ENCODE results near the gene SAMHD1. TPM values are rescaled to one million over a fixed set of nuclear protein-coding genes. Genes with fewer than 3 reads are reported as not detected.
A peak's percentile ranks its signal among the peaks of the same experiment; 100 is the strongest.
"Not testable (repeated sequence)": the region's sequence is repeated elsewhere in the genome, so short reads cannot be mapped to it uniquely, and the experiment has no call there.

Gene SAMHD1
- total RNA-seq, 1 experiment from 2014 or later = 12.7 TPM

DNA sequence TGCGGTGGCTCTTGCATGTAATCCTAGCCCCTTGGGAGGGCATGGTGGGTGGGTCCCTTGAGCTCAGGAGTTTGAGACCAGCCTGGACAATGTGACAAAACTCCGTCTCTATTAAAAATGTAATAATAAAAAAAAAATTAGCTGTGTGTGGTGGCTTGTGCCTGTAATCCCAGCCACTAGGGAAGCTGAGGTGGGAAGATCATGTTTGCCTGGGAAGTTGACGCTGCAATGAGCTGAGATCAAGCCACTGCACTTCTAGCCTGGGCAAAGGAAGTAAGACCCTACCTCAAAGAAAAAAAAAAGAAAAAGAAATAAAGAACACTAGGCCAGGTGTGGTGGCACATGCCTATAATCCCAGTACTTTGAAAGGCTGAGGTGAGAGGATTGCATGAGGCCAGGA is 4.5 kb upstream of the SAMHD1 start:
- DNase-seq (ENCODE audit: low read depth) = no peak

DNA sequence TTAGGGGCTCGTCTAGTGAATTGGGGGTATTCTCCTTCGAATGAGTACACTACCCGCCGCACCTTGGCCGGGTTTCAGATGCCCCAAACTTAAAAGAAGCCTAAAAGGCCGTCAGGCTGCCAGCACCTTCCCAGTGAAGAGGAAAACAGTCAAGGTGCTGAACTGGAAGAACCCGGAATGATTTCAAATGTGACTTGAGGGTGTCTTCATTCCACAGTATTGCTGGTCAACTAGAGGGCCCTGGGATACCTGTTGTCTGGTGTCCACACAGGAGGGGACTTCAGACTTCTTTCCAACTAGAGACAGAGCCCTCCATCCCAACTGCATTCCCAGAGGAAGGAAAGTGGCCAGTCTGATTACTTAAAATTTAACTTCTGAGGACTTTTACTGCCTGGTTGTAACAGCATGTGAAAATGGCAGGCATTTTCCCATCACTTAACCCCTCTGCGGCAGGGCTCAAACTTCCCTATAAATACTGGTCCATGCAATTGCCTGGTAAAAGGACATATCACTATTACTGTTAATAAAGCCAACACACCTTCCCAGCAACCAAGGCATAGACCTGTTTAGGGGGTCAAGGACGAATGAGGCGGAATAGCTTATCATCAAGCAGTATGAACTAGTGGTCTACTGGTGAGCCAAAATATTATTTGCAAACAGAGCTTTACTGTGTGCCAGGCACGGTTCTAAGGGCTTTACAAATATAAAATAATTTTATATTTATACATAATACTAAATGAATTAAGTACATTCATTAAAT is 651 bp upstream of the SAMHD1 start:
- no peak for DNase-seq (ENCODE audit: low read depth)

DNA sequence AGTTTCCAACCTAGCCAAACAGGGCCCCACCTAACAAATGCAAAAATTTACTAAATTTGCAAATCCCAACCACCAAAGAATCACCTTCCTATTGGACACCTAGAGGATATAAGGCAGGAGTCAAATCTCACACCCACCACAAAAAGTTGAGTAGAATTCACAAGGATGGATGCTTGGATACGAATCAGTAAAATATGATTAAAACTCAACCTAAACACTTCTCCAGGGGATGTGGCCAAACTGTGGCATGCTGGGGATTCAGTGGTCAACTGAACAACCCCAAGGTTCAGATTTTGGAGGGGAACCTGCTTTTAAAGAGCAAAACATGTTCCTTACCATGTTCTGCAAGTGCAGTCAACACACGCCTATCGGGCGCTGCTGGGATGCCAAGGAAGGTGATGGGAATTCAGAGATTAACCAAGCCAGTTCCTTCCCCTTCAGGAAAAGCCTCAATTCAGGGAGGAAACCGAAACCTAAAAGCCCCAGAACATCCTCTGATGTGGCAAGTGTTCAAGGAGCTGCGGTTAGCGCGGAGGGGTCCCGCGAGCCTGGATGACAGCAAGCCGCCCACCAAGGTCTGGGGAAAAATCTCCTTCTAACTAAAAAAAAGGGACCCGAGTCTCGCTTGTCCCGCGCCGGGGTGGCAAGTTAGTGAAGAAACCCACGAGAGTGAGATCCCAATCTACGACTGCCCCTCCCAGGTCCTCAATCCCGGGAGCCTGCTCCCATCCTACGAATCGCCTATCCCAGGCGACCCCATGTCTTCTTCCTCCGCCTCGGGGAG is 902 bp downstream of the SAMHD1 start:
- DNase-seq (ENCODE audit: low read depth) = peak; percentile 46

DNA sequence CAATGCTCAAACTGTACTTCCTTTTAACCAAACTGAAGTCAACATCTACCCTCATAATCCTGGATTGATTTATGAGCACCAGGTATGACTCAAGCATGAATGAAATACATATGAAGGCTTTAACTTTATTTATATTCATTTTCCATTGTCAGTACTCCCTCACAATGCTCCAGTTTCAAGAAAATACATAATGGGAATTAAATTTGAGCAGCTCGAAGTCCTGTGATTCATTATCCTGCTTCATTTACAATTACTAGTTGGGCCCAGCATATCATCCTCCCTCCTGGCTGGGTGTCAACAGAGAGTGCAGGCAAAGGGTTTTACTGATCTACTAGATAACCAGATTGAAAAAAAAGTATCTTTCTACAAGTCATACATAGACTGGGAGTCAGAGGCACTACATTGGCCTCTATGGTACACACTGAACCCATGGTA is 10.1 kb downstream of the SAMHD1 start:
- DNase-seq (ENCODE audit: low read depth) = no peak

DNA sequence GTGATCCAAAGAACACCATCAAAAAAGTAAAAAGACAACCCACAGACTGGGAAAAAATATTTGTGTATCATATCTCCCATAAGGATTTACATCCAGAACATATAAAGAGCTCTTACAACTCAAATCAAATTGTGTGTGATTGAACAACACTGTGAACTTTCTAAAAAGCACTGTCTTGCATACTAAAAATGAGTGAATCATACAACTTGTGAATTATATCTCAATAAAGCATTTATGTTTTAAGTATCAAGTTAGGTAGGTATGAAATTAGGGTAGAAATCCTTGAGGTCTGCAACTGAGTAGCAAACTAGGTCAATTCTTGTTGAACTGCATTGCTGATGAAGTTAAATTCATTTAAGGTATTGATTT is 14.1 kb downstream of the SAMHD1 start:
- no peak for DNase-seq (ENCODE audit: low read depth)

DNA sequence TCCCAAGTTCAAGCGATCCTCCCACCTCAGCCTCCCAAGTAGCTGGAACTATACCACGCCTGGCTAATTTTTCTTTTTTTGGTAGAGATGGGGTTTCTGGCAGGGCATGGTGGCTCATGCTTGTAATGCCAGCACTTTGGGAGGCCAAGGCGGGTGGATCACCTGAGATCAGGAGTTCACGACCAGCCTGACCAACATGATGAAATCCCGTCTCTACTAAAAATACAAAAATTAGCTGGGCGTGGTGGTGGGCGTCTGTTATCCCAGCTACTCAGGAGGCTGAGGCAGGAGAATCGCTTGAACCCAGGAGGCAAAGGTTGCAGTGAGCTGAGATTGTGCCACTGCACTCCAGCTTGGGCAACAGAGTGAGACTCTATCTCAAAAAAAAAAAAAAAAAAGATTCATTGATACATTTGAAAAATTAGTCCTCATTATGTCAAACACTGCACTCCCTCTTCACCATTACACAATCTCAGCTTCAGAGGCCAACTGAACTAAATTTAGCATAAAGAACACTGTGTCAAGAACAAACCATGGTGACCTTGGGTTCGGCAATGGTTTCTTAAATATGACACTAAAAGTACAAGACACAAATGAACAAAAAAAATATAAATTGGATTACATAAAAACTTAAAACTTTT is 14.6 kb downstream of the SAMHD1 start:
- not testable (repeated sequence) for DNase-seq (ENCODE audit: low read depth)

DNA sequence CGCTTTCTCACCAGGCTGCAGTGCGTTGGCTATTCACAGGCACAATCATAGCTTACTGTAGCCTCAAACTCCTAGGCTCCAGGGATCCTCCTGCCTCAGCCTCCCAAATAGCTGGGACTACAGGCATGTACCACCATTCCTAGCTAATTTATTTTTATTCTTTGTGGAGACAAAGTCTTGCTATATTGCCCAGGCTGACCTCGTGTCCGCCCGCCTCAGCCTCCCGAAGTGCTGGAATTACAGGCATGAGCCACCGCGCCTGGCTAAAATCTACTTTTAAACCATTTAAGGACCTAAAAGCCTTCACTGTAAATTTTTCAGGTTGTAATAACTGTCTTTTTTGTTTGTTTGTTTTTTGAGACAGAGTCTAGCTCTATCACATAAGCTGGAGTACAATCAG is 15.2 kb downstream of the SAMHD1 start:
- no peak for DNase-seq (ENCODE audit: low read depth)

DNA sequence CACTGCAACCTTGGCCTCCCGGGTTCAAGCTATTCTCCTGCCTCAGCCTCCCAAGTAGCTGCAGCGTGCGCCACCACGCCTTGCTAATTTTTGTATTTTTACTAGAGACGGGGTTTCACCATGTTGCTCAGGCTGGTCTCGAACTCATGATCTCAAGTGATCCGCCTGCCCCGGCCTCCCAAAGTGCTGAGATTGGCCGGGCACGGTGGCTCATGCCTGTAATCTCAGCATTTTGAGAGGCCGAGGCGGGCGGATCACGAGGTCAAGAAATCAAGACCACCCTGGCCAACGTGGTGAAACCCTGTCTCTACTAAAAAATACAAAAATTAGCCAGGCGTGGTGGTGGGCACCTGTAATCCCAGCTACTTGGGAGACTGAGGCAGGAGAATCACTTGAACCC is 17.9 kb downstream of the SAMHD1 start:
- DNase-seq (ENCODE audit: low read depth) = not testable (repeated sequence)

DNA sequence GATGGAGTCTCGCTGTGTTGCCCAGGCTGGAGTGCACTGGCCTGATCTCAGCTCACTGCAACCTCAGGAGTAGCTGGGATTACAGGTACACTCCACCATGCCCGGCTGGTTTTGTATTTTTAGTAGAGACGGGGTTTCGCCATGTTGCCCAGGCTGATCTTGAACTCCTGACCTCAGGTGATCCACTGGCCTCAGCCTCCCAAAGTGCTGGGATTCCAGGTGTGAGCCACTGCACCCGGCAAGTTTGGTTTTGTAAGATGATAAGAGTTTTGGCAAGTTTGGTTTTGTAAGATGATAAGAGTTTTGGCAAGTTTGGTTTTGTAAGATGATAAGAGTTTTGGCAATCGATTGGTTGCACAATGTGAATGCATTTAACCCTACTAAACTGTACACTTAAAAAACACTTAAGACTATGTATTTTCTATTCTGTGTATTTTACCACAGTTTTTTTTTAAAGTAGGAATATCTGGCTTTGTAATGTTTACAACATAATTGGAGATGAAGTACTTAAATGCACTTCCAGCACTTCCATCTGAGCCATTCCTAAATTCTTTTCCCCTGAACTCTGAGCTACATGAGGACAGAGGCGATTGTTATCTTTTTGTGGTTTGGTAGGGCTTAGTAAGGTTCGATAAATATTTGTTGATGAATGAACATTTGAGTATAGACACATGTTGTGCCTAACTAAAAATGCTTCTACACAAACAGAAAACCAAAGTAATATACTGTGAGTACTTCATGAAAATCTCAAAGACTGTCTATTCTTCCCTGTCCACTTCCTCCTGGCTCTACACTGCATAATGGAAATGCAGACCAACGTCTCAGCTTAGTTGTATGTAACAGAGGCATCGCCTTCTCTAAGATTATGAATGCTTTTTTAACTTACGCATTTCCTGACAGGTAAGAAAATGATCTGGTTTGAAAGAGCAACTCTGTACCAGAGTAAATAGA is 18.8 kb downstream of the SAMHD1 start:
- no peak for DNase-seq (ENCODE audit: low read depth)

DNA sequence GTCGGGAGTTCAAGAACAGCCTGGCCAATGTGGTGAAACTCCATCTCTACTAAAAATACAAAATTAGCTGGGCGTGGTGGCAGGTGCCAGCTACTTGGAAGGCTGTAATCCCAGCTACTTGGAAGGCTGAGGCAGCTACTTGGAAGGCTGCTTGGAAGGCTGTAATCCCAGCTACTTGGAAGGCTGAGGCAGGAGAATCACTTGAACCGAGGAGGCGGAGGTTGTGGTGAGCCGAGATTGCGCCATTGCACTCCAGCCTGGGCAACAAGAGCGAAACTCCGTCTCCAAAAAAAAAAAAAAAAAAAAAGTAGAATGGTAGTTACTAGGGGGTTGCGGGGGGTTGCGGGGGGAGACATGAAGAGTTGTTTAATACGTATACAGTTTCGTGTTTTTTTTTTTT is 19.4 kb downstream of the SAMHD1 start:
- DNase-seq (ENCODE audit: low read depth) = not testable (repeated sequence)

DNA sequence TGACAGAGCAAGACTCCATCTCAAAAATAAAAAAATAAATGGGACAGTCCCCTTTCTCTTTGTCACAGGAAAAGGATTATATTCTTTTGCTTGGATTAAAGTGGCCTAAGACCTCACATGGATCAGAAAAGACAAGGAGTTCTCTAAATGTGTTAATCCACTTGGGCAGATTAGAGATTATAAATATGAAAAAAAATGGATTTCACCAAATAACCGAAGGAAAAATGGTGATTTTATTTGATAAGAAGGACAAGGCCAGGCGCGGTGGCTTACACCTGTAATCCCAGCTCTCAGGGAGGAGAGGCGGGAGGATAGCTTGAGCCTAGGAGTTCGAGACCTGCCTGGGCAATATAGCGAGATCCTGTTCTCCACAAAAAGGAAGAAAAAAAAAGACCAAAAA is 21.8 kb downstream of the SAMHD1 start:
- no peak for DNase-seq (ENCODE audit: low read depth)

DNA sequence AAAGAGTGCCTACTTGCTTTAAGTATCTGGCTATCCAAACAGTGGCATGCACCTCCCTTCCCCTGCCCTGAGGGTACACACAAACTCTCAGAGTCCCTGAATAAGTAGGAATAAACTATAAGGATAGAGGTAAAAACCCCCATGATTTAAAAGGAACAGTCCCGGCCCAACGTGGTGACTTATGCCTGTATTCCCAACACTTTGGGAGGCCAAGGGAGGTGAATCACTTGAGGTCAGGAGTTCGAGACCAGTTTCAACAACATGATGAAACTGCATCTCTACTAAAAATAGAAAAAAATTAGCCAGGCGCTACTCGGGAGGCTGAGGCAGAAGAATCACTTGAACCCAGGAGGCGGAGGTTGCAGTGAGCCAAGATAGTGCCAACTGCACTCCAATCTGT is 22.2 kb downstream of the SAMHD1 start:
- no peak for DNase-seq (ENCODE audit: low read depth)

DNA sequence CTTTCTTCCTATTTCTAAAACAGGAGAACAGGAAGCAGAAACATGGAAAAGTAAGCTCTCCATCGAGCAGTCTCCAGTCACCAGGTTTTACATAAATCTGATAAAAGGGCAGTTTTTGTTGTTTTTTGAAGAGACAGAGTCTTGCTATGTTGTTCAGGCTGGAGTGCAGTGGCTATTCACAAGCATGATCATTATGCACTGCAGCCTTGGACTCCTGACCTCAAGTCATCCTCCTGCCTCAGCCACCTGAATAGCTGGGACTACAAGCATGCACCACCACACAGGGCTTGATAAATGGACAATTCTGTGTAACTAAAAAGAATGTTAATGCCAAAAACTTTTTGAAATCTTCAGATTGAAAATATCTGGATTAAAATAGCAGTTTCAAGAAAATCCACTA is 23.8 kb downstream of the SAMHD1 start:
- no peak for DNase-seq (ENCODE audit: low read depth)

DNA sequence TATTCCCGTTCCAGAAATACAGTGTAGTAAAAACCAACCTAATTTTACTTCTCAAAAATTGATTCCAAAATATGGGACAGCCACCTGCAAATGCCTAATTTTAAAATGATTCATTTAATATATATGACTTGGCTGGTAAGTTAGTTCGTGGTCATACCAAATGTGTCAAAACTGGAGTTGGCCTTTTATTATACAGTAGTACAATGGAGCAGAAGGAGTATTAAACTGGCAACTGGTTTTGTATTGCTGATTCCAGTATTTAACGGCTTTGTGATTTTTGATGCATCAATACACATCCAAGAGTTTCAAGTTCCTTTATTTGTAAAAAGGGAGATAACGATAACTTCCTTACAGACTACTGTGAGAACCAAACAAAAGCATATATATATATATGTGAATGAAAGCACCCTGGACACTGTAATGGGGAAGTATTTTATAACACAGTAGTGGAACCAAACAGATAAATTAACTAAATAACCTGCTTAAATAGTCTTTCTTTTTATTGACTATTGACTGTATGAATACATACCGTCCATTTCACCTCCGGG is 24.8 kb downstream of the SAMHD1 start:
- no peak for DNase-seq (ENCODE audit: low read depth)

DNA sequence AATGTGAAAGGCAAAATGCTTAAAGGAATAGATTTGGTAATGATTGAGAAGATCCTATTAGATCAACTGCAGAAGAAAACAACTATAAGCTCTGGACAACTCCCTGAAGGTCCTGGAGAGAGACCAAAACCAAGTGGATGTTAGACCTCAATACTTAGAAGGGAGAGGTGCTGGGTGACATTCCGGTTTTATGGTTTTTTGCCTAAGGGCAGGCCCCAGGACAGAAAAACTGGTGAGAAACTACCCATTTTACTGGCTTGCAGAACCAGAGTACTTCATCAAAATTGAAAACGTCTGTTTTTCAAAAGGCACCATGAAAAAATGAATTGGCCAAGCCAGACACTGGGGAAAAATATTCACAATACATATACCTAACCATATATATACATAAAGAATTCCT is 26.3 kb downstream of the SAMHD1 start:
- no peak for DNase-seq (ENCODE audit: low read depth)

DNA sequence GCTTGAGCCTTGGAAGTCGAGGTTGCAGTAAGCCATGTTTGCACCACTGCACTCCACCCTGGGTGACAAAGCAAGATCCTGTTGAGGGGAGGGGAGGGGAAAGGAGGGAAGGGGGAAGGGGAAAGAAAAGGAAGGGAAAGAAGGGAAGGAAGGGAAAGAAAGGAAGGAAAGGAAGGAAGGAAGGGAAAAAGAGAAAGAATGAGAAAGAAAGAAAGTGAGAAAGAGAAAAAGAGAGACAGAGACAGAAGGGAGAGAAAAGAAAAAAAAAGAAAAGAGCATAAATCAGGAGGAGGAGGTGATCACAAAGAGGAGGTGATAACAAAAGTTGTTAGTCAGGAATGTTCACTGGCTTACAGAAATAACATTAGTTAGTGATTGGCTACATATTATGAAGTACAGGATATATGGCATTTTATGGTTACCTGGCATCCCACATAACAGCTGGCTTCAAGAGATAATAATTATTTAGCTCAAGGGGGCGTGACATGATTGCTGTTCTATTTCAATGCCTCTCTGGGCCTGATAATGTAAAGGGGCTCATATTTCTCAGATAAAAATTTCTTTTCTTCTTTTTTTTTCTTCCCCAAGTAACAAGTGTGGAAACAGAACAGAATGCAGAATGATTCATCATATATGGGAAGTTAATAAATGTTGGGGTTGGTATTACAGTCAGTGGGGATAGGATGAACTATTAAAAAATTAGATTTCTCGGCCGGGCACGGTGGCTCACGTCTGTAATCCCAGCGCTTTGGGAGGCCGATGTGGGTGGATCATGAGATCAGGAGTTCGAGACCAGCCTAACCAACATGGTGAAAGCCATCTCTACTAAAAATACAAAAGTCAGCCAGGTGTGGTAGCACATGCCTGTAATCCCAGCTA is 27.1 kb downstream of the SAMHD1 start:
- DNase-seq (ENCODE audit: low read depth) = no peak

DNA sequence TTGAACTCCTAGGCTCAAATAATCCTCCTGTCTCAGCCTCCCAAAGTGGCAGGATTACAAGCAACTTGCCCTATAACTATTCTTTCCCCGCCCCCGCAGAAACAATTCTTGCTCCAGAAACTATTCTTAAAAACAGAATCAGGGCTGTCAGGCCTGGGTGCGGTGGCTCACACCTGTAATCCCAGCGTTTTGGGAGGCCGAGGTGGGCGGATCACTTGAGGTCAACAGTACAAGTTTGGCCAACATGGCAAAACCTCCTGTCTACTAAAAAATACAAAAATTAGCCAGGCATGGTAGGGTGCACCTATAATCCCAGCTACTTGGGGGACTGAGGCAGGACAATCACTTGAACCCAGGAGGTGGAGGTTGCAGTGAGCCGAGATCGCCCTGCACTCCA is 31.2 kb downstream of the SAMHD1 start:
- no peak for DNase-seq (ENCODE audit: low read depth)

DNA sequence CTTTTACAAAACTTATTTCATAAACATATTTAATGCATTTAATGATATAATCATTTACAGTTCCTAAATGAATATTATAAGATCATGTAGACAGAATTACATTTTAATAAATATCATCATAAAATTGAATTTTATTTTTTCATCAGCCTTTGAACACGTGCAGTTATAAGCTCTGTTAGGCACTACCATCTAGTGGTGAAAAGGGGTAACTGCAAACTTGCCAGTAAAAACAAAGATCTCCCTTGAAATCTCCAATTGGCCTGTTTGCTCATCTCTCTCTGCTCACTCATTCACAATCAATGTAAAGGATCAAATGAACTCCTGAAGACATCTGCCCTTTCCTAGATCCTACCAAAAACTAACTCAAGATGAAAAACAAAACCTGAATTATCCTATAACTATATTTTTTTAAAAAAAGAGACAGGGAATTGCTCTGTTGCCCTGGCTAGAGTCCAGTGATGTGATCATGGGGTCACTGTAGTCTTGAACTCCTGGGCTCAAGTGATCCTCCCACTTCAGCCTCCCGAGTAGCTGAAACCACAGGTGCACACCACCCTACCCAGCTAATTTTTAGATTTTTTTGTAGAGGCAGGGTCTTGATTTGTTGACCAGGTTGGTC is 31.7 kb downstream of the SAMHD1 start:
- DNase-seq (ENCODE audit: low read depth) = peak; percentile 35

DNA sequence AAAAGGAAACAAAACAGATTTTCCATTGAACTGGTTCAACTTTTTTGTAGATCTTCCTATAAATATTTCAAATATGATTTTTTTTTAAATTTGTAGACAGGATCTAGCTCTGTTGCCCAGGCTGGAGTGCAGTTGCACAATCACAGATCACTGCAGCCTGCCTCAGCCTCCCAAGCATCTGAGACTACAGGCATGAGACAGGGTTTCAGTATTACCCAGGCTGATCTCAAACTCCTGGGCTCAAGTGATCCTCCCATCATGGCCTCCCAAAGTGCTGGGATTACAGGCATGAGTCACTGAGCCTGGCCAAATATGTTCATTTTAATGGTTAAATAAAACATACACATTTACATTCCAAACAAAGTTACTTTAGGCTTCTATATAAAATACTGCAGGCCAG is 33.6 kb downstream of the SAMHD1 start:
- DNase-seq (ENCODE audit: low read depth) = no peak

DNA sequence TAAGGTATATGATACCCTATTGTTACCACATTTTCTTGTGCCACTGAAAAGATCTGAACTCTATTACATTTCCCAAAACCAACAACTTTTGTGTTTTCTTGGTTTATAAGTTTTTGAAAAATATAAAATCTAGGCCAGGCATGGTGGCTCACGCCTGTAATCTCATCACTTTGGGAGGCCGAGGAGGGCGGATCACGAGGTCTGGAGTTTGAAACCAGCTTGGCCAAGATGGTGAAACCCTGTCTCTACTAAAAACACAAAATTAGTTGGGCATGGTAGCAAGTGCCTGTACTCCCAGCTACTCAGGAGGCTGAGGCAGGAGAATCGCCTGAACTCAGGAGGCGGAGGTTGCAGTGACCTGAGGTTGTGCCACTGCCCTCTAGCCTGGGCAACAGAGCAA is 34.3 kb downstream of the SAMHD1 start:
- DNase-seq (ENCODE audit: low read depth) = no peak
